Thyroid gland (tissue), 4 donors: ENCODE results near the gene OR6C70.
"Not testable (repeated sequence)": the region's sequence is repeated elsewhere in the genome, so short reads cannot be mapped to it uniquely, and the experiment has no call there.

Source experiments
- CTCF ChIP-seq, 6 experiments: fragments of 200-600 bp in 3 of 6; fragments of 450-650 bp in 3 of 6; sonication (generic) in 3 of 6; IDR thresholded peaks; one replicate each; pipeline ENCODE4 v1.5.1; 2016 to 2019; ENCODE audit warnings: antibody characterized with exemption in 6 of 6, mild to moderate bottlenecking in 2 of 6, inconsistent platforms in 1 of 6, moderate library complexity in 1 of 6
- POLR2A ChIP-seq, 2 donors: fragments of 450-650 bp; IDR thresholded peaks; one replicate each; pipeline ENCODE4 v1.6.1; 2017; ENCODE audit warnings: antibody characterized with exemption in 2 of 2, mild to moderate bottlenecking in 2 of 2, moderate library complexity in 1 of 2

- not testable (repeated sequence) for TF ChIP-seq CTCF, POLR2A (IDR thresholded peaks at IDR 0.05)
Measured at GRCh38 chr12:55484284-55484683, 14.3 kb upstream of the OR6C70 start.
